Measurements from ENCODE around the gene USP9X. TPM values are rescaled to one million over a fixed set of nuclear protein-coding genes. Genes with fewer than 3 reads are reported as not detected.
"Not testable (repeated sequence)": the region's sequence is repeated elsewhere in the genome, so short reads cannot be mapped to it uniquely, and the experiment has no call there.

The USP9X gene
- total RNA-seq, 1 experiment from 2014 or later: 78.9 TPM

DNA sequence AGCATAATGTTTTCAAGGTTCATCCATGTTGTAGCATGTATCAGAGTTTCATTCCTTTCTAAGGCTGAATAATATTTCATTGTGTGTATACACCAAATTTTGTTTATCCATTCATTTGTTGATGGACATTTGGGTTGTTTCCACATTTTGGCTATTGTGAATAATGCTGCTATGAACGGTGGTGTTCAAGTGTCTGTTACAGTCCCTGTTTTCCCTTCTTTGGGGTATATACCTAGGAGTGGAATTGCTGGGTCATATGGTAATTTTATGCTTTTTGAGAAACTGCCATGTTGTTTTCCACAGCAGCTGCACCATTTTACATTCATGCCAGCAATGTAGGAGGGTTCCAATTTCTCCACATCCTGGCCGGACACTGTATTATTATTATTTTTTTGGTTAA, 3.4 kb upstream of the USP9X start:
- DNase-seq (ENCODE audit: low read depth, low spot score): no peak
- in situ Hi-C loops (cut with HindIII; ENCODE audit: low pct_unique_long_range_greater_than_20kb, low sequenced_read_pairs): no loop called here

- no peak for DNase-seq (ENCODE audit: low read depth, low spot score)
- in situ Hi-C loops (cut with HindIII; ENCODE audit: low pct_unique_long_range_greater_than_20kb, low sequenced_read_pairs): no loop called here
Measured at GRCh38 chrX:41082783-41083182, 2.5 kb upstream of the USP9X start.

- DNase-seq (ENCODE audit: low read depth, low spot score): peak; percentile 92
- in situ Hi-C loops (cut with HindIII; ENCODE audit: low pct_unique_long_range_greater_than_20kb, low sequenced_read_pairs): no loop called here
Measured at GRCh38 chrX:41084044-41084892, 977 bp upstream of the USP9X start.

GRCh38 chrX:41085512-41085877, 250 bp downstream of the USP9X start:
- DNase-seq (ENCODE audit: low read depth, low spot score): no peak

DNA sequence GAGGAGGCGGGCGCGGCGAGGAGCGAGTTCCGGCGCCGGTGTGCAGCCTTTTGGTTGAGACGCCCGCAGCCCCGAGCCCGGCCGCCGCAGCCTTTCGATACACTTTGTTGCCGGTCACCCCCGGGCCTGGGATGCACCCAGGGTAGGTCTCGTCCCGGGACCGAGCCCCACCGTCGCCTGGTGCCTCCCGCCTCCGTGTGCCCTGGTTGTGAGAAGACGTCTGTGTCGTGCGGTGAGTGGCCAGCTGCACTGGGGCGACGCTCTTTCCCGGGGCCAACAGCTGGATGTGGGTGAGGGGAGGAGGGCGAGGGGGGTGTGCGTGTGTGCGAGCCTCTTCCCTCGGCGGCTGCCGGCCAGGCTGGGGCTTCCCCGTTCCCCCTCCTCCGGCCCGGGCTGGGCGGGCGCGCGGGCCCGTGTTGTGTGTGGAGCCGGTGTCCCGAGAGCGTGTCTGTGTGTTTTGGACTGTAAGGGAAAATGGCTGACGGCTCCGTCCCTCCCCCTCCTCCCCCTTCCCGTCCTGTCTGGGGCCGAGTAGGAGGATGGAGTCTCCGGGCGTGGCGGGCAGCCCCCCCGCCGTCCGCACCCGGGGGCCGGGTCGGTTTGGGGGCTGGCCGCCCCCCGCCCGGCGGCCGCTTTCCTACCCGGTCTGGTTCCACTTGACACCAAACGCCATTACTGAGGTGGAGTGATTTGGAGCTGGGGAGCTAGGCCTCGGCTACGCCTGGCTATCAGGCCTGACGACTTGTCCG, 807 bp downstream of the USP9X start:
- in situ Hi-C loops (cut with HindIII; ENCODE audit: low pct_unique_long_range_greater_than_20kb, low sequenced_read_pairs): no loop called here
- DNase-seq (ENCODE audit: low read depth, low spot score): peak; percentile 60

More at GRCh38 chrX:41085512-41085877, 250 bp downstream of the USP9X start:
- in situ Hi-C loops (cut with HindIII; ENCODE audit: low pct_unique_long_range_greater_than_20kb, low sequenced_read_pairs): no loop called here

DNA sequence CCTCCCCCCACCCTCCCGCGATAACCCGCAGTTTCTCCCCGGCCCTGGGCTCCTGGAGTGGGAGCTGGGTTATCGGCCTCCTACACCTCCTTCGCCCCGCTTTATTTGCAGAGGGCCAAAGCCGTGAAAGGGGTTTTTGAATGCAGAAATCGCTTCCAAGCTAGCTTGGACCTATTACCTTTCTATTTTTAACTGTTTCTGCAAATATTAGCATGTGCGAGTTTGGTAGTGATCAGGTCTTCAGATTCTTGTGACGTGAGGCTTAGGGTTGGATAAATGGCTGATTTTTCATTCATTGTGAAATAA, 1.3 kb downstream of the USP9X start:
- DNase-seq (ENCODE audit: low read depth, low spot score): peak; percentile 58
- in situ Hi-C loops (cut with HindIII; ENCODE audit: low pct_unique_long_range_greater_than_20kb, low sequenced_read_pairs): no loop called here

DNA sequence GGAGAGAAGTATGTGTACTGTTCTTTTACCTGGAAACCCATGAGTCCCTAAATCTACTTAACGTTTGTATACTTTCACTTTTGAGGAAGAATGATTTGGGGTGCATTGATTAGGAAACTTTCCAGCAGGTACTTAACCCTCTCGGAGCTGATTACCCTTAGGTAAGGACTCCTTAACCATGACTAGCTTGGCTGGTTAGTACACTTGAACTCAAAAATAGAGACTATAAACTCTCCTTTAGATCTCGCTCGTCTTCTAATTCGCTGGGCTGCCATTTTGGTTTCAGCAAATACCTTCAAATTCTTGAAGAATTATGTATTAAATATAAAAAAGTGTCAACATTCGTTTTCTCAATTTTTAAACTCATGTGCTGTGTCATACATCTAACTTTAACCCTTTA, 2.0 kb downstream of the USP9X start:
- in situ Hi-C loops (cut with HindIII; ENCODE audit: low pct_unique_long_range_greater_than_20kb, low sequenced_read_pairs): no loop called here
- DNase-seq (ENCODE audit: low read depth, low spot score): no peak

DNA sequence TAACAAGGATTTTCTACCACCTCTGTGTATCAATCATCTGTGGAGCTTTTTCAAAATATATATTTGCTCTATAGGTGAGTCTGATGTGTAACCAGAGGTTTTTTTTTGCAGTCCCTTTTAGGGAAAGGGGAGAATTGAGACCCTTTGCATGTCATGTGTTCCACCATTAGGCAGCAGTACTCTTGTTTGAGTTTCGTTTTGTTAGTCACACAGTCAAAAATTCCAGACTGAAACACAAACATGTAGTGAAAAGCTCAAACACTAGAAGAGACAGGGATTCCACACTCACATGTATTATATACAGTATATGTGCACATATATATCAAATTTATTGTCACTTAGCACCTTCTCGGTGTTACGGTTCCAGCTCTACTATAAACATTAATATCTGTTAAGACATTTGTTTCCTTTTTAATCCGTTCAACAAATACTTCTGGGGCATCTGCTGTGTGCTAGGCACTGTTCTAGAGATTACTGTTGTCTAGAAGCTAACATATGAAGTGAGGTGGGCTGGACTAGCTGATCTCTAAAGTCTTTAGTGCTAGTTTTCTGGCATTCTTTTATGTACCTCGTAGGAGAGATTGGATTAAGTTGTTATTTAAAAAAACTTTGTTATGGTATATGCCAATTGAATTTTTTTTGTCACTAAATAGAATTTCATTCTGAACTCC, 5.5 kb downstream of the USP9X start:
- no peak for DNase-seq (ENCODE audit: low read depth, low spot score)
- in situ Hi-C loops (cut with HindIII; ENCODE audit: low pct_unique_long_range_greater_than_20kb, low sequenced_read_pairs): no loop called here

DNA sequence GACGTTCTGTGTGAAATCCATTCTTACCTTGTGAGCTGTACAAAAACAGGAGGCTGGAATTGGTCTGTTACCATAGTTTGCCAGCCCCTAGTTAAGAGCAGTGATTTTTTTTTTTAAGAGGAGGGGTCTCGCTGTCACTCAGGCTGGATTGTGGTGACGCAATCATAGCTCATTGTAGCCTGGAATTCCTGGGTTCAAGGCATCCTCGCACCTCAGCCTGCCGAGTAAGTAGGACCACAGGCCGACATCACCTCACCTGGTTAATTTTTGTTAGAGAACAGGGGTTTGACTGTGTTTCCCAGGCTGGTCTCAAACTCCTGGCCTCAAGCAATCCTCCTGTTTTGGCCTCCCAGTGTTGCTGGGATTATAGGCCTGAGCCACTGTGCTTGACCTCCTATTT, 7.5 kb downstream of the USP9X start:
- no peak for DNase-seq (ENCODE audit: low read depth, low spot score)
- in situ Hi-C loops (cut with HindIII; ENCODE audit: low pct_unique_long_range_greater_than_20kb, low sequenced_read_pairs): no loop called here

DNA sequence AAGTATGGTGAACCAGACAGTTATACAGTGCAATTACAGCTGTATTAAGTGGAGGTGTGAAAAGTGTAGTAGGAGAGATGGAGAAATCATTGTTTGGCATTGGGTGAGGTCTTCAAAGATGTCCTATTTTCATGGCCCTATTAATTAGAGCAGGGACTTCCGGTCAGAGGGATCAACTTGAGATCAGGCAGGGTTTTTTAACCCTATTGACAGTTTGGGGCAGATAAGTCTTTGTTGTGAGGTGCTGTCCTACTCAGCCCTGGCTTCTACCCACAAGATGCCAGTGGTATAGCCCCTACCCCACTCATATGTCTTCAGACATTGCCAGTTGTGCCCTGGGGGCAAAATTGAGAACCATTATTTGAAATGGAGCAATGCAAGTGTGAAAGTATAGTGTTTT, 9.9 kb downstream of the USP9X start:
- in situ Hi-C loops (cut with HindIII; ENCODE audit: low pct_unique_long_range_greater_than_20kb, low sequenced_read_pairs): no loop called here
- DNase-seq (ENCODE audit: low read depth, low spot score): no peak

DNA sequence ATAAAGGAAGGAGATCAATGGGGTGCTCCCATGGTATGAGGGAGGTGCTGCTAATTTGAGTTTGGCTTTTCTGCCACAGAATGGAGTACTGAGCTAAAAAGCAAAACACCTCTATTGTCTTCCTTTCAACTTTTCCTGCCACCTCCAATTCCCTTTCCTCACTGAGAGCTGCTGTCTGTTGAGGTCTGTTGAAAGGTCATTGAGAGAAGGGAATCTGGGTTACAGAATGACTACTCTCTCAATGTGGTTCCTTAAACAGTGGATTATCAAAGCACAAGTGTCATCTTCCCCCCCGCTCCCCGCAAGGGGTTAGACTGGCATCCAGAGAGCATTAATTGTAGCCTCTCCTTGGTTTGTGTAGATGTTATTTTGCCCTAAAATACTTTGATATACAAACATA, 10.7 kb downstream of the USP9X start:
- in situ Hi-C loops (cut with HindIII; ENCODE audit: low pct_unique_long_range_greater_than_20kb, low sequenced_read_pairs): no loop called here
- DNase-seq (ENCODE audit: low read depth, low spot score): no peak

- in situ Hi-C loops (cut with HindIII; ENCODE audit: low pct_unique_long_range_greater_than_20kb, low sequenced_read_pairs): no loop called here
- no peak for DNase-seq (ENCODE audit: low read depth, low spot score)
Measured at GRCh38 chrX:41096339-41096955, 11.2 kb downstream of the USP9X start.

GRCh38 chrX:41097326-41097725, 12.1 kb downstream of the USP9X start:
- DNase-seq (ENCODE audit: low read depth, low spot score): no peak

GRCh38 chrX:41100200-41100599, 15.0 kb downstream of the USP9X start:
- no peak for DNase-seq (ENCODE audit: low read depth, low spot score)
- in situ Hi-C loops (cut with HindIII; ENCODE audit: low pct_unique_long_range_greater_than_20kb, low sequenced_read_pairs): loop anchor here (10.0 kb wide), 1 partner anchor 75 kb away; no protein-coding TSS in a partner anchor

More at GRCh38 chrX:41097326-41097725, 12.1 kb downstream of the USP9X start:
- in situ Hi-C loops (cut with HindIII; ENCODE audit: low pct_unique_long_range_greater_than_20kb, low sequenced_read_pairs): no loop called here

DNA sequence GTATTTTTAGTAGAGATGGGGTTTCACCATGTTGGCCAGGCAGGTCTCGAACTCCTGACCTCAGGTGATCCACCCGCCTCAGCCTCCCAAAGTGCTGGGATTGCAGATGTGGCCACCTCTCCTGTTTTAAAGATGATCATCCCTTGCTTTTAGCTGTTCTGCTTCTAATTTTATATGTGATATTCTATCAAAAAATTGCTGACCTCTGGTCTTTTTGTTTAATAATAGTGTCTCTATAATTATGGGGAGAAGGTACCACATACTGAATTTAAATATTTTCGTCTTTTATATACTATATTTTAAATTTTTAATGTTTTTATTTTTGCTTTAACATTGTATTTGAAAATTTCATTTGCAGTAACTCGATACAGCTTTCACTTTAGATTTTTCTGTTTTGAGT, 15.6 kb downstream of the USP9X start:
- in situ Hi-C loops (cut with HindIII; ENCODE audit: low pct_unique_long_range_greater_than_20kb, low sequenced_read_pairs): loop anchor here (10.0 kb wide), 1 partner anchor 76 kb away; no protein-coding TSS in a partner anchor
- DNase-seq (ENCODE audit: low read depth, low spot score): no peak

DNA sequence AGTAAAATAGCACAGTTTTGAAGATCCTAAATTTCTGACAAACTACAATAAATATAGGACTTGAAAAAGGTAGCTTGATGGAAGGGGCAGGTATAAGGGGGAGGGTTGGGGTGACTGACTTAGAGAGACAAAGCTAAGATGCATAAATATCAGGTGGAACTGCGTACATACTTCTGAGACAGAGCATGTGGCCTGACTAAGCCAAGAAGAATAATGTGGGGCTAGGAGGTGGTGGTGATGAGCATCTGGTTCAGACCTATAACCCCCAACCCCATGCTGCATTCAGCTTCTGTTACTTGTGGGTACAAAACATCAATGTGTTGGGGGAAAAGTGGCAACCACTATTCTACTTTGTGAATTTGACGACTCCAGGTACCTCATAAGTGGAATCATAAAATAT, 19.8 kb downstream of the USP9X start:
- DNase-seq (ENCODE audit: low read depth, low spot score): no peak
- in situ Hi-C loops (cut with HindIII; ENCODE audit: low pct_unique_long_range_greater_than_20kb, low sequenced_read_pairs): loop anchor here (10.0 kb wide), 1 partner anchor 80 kb away; no protein-coding TSS in a partner anchor

- in situ Hi-C loops (cut with HindIII; ENCODE audit: low pct_unique_long_range_greater_than_20kb, low sequenced_read_pairs): loop anchor here (10.0 kb wide), 1 partner anchor 81 kb away; no protein-coding TSS in a partner anchor
- not testable (repeated sequence) for DNase-seq (ENCODE audit: low read depth, low spot score)
Measured at GRCh38 chrX:41106257-41106656, 21.0 kb downstream of the USP9X start.

DNA sequence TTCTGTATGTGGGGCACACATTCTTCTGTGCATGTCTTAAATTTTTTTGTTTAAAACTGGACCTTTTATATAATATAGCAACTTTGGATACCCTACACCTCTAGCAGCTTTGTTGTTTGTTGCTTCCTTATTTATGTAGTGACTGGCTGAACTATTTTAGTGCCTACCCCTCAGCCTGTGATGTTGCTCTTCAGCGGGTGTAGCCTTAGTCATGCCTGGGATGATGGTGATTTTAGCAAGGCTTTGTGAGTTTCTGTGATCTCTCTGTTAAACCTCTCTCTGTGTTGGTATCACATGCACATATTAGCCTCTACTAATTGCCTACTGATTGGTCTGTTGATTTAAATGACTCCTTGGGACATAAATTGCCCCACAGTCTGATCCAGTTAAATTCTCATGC, 22.8 kb downstream of the USP9X start:
- in situ Hi-C loops (cut with HindIII; ENCODE audit: low pct_unique_long_range_greater_than_20kb, low sequenced_read_pairs): loop anchor here (10.0 kb wide), 1 partner anchor 83 kb away; no protein-coding TSS in a partner anchor
- no peak for DNase-seq (ENCODE audit: low read depth, low spot score)

Measured in SK-MEL-5 (cell line).